PC-9 (cell line): ENCODE measurements around the gene CASP8.

Source experiments
- EZH2 ChIP-seq: fragments of 200-600 bp; sonication (generic); IDR thresholded peaks from 2 replicates; pipeline ENCODE4 v1.8.0; 2017; ENCODE audit warnings: antibody characterized with exemption, low read depth
- TF ChIP-seq, protein P1 (sequence below): fragments of 200-600 bp; sonication (generic); conservative IDR thresholded peaks from 2 replicates; pipeline ENCODE4 v1.6.1; 2017; ENCODE audit warnings: mixed run types, antibody characterized with exemption, mild to moderate bottlenecking, moderate library complexity

DNA sequence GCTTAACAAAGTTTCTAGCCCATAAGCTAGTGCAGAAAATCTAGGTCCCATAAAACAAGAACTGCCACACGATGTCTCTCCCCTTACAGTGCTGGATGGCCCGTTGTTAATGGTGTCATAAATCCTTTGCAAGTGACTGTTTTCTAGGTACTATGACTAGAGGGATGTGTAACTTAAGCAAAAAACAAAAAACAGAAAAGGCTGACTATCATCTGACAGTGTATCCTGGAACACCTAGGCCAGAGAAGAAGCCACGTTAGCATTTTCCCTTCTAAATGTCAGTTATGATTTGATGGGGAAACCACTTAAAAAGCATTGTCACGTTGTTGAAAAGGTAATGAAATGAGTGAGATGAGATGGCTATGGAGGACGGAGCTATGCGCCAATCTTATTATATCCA, 2.4 kb downstream of the CASP8 start:
- TF ChIP-seq, protein P1, sequence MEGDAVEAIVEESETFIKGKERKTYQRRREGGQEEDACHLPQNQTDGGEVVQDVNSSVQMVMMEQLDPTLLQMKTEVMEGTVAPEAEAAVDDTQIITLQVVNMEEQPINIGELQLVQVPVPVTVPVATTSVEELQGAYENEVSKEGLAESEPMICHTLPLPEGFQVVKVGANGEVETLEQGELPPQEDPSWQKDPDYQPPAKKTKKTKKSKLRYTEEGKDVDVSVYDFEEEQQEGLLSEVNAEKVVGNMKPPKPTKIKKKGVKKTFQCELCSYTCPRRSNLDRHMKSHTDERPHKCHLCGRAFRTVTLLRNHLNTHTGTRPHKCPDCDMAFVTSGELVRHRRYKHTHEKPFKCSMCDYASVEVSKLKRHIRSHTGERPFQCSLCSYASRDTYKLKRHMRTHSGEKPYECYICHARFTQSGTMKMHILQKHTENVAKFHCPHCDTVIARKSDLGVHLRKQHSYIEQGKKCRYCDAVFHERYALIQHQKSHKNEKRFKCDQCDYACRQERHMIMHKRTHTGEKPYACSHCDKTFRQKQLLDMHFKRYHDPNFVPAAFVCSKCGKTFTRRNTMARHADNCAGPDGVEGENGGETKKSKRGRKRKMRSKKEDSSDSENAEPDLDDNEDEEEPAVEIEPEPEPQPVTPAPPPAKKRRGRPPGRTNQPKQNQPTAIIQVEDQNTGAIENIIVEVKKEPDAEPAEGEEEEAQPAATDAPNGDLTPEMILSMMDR: no peak
- TF ChIP-seq EZH2: no peak
